H1 (cell line): ENCODE measurements around the gene CROCC2. TPM values are rescaled to one million over a fixed set of nuclear protein-coding genes. Genes with fewer than 3 reads are reported as not detected.

Experiments used
- CTCF ChIA-PET: fragments of 300-600 bp; sonication (Branson Sonifier 250); formaldehyde crosslinking; loops from one replicate; lab custom pipeline; 2021; ENCODE audit not compliant: partially characterized antibody; lab: Charles Lee
- POLR2A ChIA-PET: fragments of 300-600 bp; sonication (Branson Sonifier 250); formaldehyde crosslinking; loops from one replicate; lab custom pipeline; 2021; ENCODE audit warnings: inconsistent platforms; ENCODE audit not compliant: partially characterized antibody; lab: Charles Lee
- DNase-seq, 2 experiments: peaks; one replicate each; pipeline versions ENCODE4 v3.0.0 to v3.0.0-alpha.2; 2010 to 2022; ENCODE audit warnings: low spot score in 2 of 2, low read depth in 1 of 2, mixed read lengths in 1 of 2
- FAIRE-seq: peaks from 2 replicates; lab custom pipeline; 2011; peaks lifted over from hg19 to GRCh38; lab: Jason Lieb, UNC
- H2AFZ ChIP-seq: 2 replicates; pipeline ENCODE4 v1.8.1; 2012; ENCODE audit warnings: low read length, inconsistent platforms
- H2AK5ac ChIP-seq: 2 replicates; pipeline ENCODE4 v1.6.1; 2013; ENCODE audit warnings: low read depth, low read length
- H2BK120ac ChIP-seq: replicated peaks from 2 replicates; pipeline ENCODE3; 2013; ENCODE audit warnings: low read depth, low read length, inconsistent platforms
- H2BK12ac ChIP-seq: 2 replicates; pipeline ENCODE4 v1.6.1; 2013; ENCODE audit warnings: low read depth, low read length
- H2BK15ac ChIP-seq: 2 replicates; pipeline ENCODE4 v1.6.1; 2013; ENCODE audit warnings: low read length
- H2BK20ac ChIP-seq: 2 replicates; pipeline ENCODE4 v1.6.1; 2013; ENCODE audit warnings: low read length
- H2BK5ac ChIP-seq: 2 replicates; pipeline ENCODE4 v1.6.1; 2013; ENCODE audit warnings: low read depth, low read length
- H3K14ac ChIP-seq: 2 replicates; pipeline ENCODE4 v1.6.1; 2013; ENCODE audit warnings: inconsistent platforms; ENCODE audit not compliant: insufficient read length
- H3K18ac ChIP-seq: 2 replicates; pipeline ENCODE4 v1.6.1; 2013; ENCODE audit warnings: low read length; ENCODE audit errors: extremely low read depth
- H3K23ac ChIP-seq: 2 replicates; pipeline ENCODE4 v1.6.1; 2013; ENCODE audit warnings: inconsistent platforms; ENCODE audit not compliant: insufficient read length
- H3K23me2 ChIP-seq: 2 replicates; pipeline ENCODE4 v1.6.1; 2013; ENCODE audit warnings: low read depth, low read length
- H3K27ac ChIP-seq: 2 replicates; pipeline ENCODE4 v1.6.1; 2011; ENCODE audit warnings: low read depth, low read length, inconsistent platforms
- H3K27me3 ChIP-seq, 4 experiments: replicated peaks in 1 of 4; 1 replicate in 1 of 4; 2 replicates in 3 of 4; pipeline versions ENCODE4 v1.6.1 to v1.8.1; 2011 to 2013; ENCODE audit warnings: low read length in 3 of 4, mild to moderate bottlenecking in 3 of 4, inconsistent platforms in 2 of 4, mixed read lengths in 2 of 4, moderate library complexity in 1 of 4; ENCODE audit not compliant: control insufficient read depth in 3 of 4, insufficient read depth in 3 of 4; ENCODE audit errors: extremely low read depth in 1 of 4
- H3K36me3 ChIP-seq, 4 experiments: 2 replicates each; pipeline versions ENCODE4 v1.6.1 to v1.8.1; 2011 to 2013; ENCODE audit warnings: mild to moderate bottlenecking in 4 of 4, low read length in 3 of 4, moderate library complexity in 2 of 4, control low read depth in 1 of 4, inconsistent platforms in 1 of 4; ENCODE audit not compliant: insufficient read depth in 4 of 4, control insufficient read depth in 2 of 4
- H3K4ac ChIP-seq: replicated peaks from 2 replicates; pipeline ENCODE3; 2013; ENCODE audit warnings: low read length, low read depth, mixed read lengths, inconsistent platforms; ENCODE audit not compliant: insufficient read length
- H3K4me1 ChIP-seq, 4 experiments: replicated peaks in 1 of 4; 1 replicate in 1 of 4; 2 replicates in 3 of 4; pipeline versions ENCODE4 v1.6.1 to v1.8.1; 2011 to 2013; ENCODE audit warnings: low read length in 3 of 4, inconsistent platforms in 2 of 4, mixed read lengths in 1 of 4; ENCODE audit not compliant: insufficient read depth in 4 of 4, control insufficient read depth in 3 of 4
- H3K4me2 ChIP-seq, 2 experiments: 2 replicates each; pipeline versions ENCODE4 v1.6.1 to v1.8.1; 2011 to 2013; ENCODE audit warnings: low read depth in 2 of 2, low read length in 2 of 2, control low read depth in 1 of 2, inconsistent platforms in 1 of 2, mild to moderate bottlenecking in 1 of 2; ENCODE audit not compliant: insufficient read depth in 1 of 2
- H3K4me3 ChIP-seq, 4 experiments: fragments of 200-600, 300-600 bp in 1 of 4; sonication (generic), shearing (Covaris generic), sonication (Bioruptor Twin) in 1 of 4; 2 replicates each; pipeline versions ENCODE4 v1.5.1 to v1.8.1; 2011 to 2016; ENCODE audit warnings: low read length in 4 of 4, low read depth in 3 of 4, control low read depth in 2 of 4, inconsistent platforms in 2 of 4, mild to moderate bottlenecking in 2 of 4, mixed read lengths in 1 of 4, moderate library complexity in 1 of 4; ENCODE audit not compliant: insufficient read depth in 2 of 4; ENCODE audit errors: extremely low read depth in 1 of 4
- H3K56ac ChIP-seq: replicated peaks from 2 replicates; pipeline ENCODE3; 2013; ENCODE audit warnings: low read depth, mild to moderate bottlenecking, mixed read lengths, low read length, inconsistent platforms; ENCODE audit not compliant: insufficient read length
- H3K79me1 ChIP-seq: 2 replicates; pipeline ENCODE4 v1.6.1; 2013; ENCODE audit warnings: low read depth, low read length, control low read depth
- H3K79me2 ChIP-seq, 2 experiments: 2 replicates each; pipeline versions ENCODE4 v1.6.1 to v1.8.1; 2012 to 2013; ENCODE audit warnings: low read length in 2 of 2, mild to moderate bottlenecking in 2 of 2, inconsistent platforms in 1 of 2; ENCODE audit not compliant: insufficient read depth in 2 of 2, control insufficient read depth in 1 of 2
- H3K9ac ChIP-seq, 4 experiments: replicated peaks in 1 of 4; 1 replicate in 1 of 4; 2 replicates in 3 of 4; pipeline versions ENCODE4 v1.6.1 to v1.8.1; 2011 to 2013; ENCODE audit warnings: low read depth in 3 of 4, low read length in 3 of 4, control low read depth in 2 of 4, mild to moderate bottlenecking in 2 of 4, moderate library complexity in 2 of 4, inconsistent platforms in 1 of 4; ENCODE audit errors: extremely low read depth in 1 of 4
- H3K9me3 ChIP-seq, 2 experiments: 2 replicates each; pipeline versions ENCODE4 v1.6.1 to v1.8.1; 2012 to 2013; ENCODE audit warnings: mild to moderate bottlenecking in 2 of 2, moderate library complexity in 2 of 2, control low read depth in 1 of 2, inconsistent platforms in 1 of 2, low read depth in 1 of 2, low read length in 1 of 2, mixed read lengths in 1 of 2; ENCODE audit not compliant: insufficient read depth in 2 of 2
- H4K20me1 ChIP-seq, 2 experiments: replicated peaks in 1 of 2; 2 replicates each; pipeline versions ENCODE3 to v1.8.1; 2011 to 2013; ENCODE audit warnings: inconsistent platforms in 2 of 2, low read length in 2 of 2, mild to moderate bottlenecking in 1 of 2; ENCODE audit not compliant: insufficient read depth in 2 of 2, control insufficient read depth in 1 of 2
- H4K5ac ChIP-seq: 2 replicates; pipeline ENCODE4 v1.6.1; 2013; ENCODE audit warnings: low read length, low read depth, mixed read lengths, inconsistent platforms; ENCODE audit not compliant: insufficient read length
- H4K8ac ChIP-seq: 2 replicates; pipeline ENCODE4 v1.8.0; 2013; ENCODE audit warnings: mild to moderate bottlenecking, moderate library complexity, low read length, inconsistent platforms; ENCODE audit not compliant: insufficient read depth; ENCODE audit errors: extremely low read depth
- H4K91ac ChIP-seq: replicated peaks from 2 replicates; pipeline ENCODE3; 2013; ENCODE audit warnings: low read length, mixed read lengths, inconsistent platforms; ENCODE audit not compliant: insufficient read length
- CBX8 ChIP-seq: fragments of 300-800, 300-1000 bp; sonication (generic); IDR thresholded peaks from 2 replicates; pipeline ENCODE4 v1.7.1; 2016; ENCODE audit warnings: low read depth, low read length, borderline replicate concordance
- CHD1 ChIP-seq: IDR thresholded peaks from 2 replicates; pipeline ENCODE4 v1.6.1; 2012; ENCODE audit warnings: low read depth, low read length, improper control_type of control experiment
- HDAC2 ChIP-seq, 2 experiments: fragments of 300-600 bp in 1 of 2; sonication (generic) in 1 of 2; IDR thresholded peaks; 2 replicates each; pipeline ENCODE4 v1.6.1; 2011 to 2012; ENCODE audit warnings: low read depth in 2 of 2, low read length in 2 of 2, mild to moderate bottlenecking in 2 of 2, moderate library complexity in 2 of 2, borderline replicate concordance in 1 of 2, inconsistent platforms in 1 of 2
- JUN ChIP-seq: IDR thresholded peaks from 2 replicates; pipeline ENCODE4 v1.6.1; 2011; ENCODE audit warnings: low read depth, mild to moderate bottlenecking, improper control_type of control experiment, low read length
- JUND ChIP-seq: IDR thresholded peaks from 2 replicates; pipeline ENCODE4 v1.6.1; 2011; ENCODE audit warnings: mild to moderate bottlenecking, improper control_type of control experiment, low read length
- POLR2A ChIP-seq, 2 experiments: IDR thresholded peaks; 1 replicate in 1 of 2; 2 replicates in 1 of 2; pipeline ENCODE4 v1.6.1; 2011; ENCODE audit warnings: low read depth in 2 of 2, low read length in 2 of 2, mild to moderate bottlenecking in 2 of 2; ENCODE audit errors: control extremely low read depth in 1 of 2
- RNF2 ChIP-seq: fragments of 200-900, 300-1000 bp; sonication (generic); IDR thresholded peaks from 2 replicates; pipeline ENCODE4 v1.7.1; 2016; ENCODE audit warnings: borderline replicate concordance, low read depth, mild to moderate bottlenecking, antibody characterized with exemption, low read length; ENCODE audit not compliant: poor library complexity, severe bottlenecking; ENCODE audit errors: missing control alignments
- SP2 ChIP-seq: IDR thresholded peaks from 2 replicates; pipeline ENCODE4 v1.6.1; 2012; ENCODE audit warnings: mild to moderate bottlenecking, low read length, inconsistent platforms
- WGBS, 2 experiments: shearing (Covaris generic) in 1 of 2; methylation state at CpG; one replicate each; pipeline versions ENCODE4 v1.1.6 to v1.1.7; 2013 to 2015; ENCODE audit warnings: low lambda C conversion rate in 2 of 2, mixed read lengths in 2 of 2, inconsistent platforms in 1 of 2, low coverage in 1 of 2, missing lambda C conversion rate in 1 of 2; ENCODE audit not compliant: insufficient replicate concordance in 2 of 2, insufficient coverage in 1 of 2, insufficient read length in 1 of 2; ENCODE audit errors: extremely low coverage in 1 of 2, missing lambda C conversion rate in 1 of 2; 5-methylcytosine and 5-hydroxymethylcytosine counted together
- polyA plus RNA-seq, 7 experiments: library from polyadenylated mRNA; depleted of rRNA in 3 of 7; stranded (reverse) in 5 of 7; unstranded in 2 of 7; fragments of >200 nt in 5 of 7; fragments of 200-250 nt in 2 of 7; gene quantifications; 1 replicate in 5 of 7; 2 replicates in 1 of 7; 4 replicates in 1 of 7; pipeline versions ENCODE4 v1.2.1 to v1.2.3, GENCODE V29; 2011 to 2013; ENCODE audit warnings: missing spikeins in 2 of 7, mixed read lengths in 2 of 7
- total RNA-seq: library from RNA; stranded (reverse); fragmentation: NEBNext Ultra II Directional; extraction: Animal tissue kit (Norgen Biotek cat#: 25700); gene quantifications from 2 replicates; pipeline ENCODE4 v1.2.1, GENCODE V29; 2021
- TF ChIP-seq, protein P1 (sequence below): IDR thresholded peaks from 2 replicates; pipeline ENCODE4 v1.6.1; 2012; ENCODE audit warnings: inconsistent platforms

The CROCC2 gene
- total and polyA plus RNA-seq, 2 of the 8 experiments (the other 6 are each of a cell fraction or from before 2014, with no cell fraction given), result not detected

DNA sequence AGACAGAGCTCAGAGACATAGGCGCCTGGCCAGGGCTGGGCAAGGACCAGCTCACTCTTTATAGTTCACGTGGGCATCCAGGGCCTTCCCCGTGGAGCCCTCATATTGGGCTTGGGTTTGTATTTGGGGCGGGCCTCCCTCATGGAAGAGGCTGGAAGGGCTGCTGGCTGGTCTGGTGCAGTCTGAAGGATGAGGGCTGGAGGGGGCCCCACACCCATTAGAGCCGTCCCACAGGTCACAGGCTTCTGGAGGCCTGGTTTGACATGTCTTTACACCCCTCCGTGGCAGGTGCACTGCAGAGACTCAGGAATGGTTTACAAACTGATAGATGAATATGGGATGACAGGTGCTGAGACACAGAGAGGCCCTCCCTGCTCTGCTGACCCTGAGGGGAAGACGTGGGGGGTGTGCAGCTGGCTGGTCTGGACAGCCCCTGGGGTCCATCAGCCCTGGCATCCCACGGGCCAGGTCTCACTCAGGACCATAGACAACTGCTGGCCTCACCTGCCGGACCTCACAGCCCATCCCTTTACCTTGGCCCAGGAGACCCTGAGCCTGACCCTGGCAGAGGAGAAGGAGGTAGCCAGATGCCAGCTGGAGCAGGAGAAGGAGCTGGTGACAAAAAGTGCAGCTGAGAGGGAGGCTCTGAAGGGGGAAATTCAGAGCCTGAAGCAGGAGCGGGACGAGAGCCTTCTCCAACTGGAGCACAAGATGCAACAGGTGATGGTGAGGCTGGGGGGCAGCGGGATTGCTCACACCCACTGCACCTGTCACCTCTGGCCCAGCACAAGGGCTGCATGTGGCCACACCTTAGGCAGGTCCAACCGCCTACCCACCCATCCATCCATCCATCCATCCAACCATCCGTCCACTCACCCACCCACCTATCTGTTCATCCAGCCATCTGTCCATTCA, 43.9 kb downstream of the CROCC2 start:
- H4K20me1 ChIP-seq, result peaks cover 0 to 8% of the 10 kb centered on the region in 2 experiments
- no peak overlapping the region for H3K9ac ChIP-seq
- ChIA-PET CTCF (no interaction called here), POLR2A (no interaction called here)
- peak overlapping the region; percentile 25 for H3K56ac ChIP-seq
- H3K14ac ChIP-seq, result no peak overlapping the region
- no peak overlapping the region; the same call in 1 of the 2 replicates for H4K8ac ChIP-seq
- H3K23me2 ChIP-seq, result peaks cover 13% of the 10 kb centered on the region; the same call in 1 of the 2 replicates
- H3K79me1 ChIP-seq, result no peaks in the 10 kb centered on the region
- no peak overlapping the region for H3K23ac ChIP-seq
- H2BK15ac ChIP-seq, result no peak overlapping the region
- no peaks in the 10 kb centered on the region for H3K27me3 ChIP-seq
- no peak overlapping the region for H2BK20ac ChIP-seq
- peaks cover 0 to 2% (median 0%) of the 10 kb centered on the region in 4 experiments; a peak in 3 of 7 replicates for H3K4me1 ChIP-seq
- H2BK120ac ChIP-seq, result no peak overlapping the region
- FAIRE-seq (no peak), DNase-seq (peak in 1 of 2 experiments; percentile 23)
- no peak overlapping the region for H3K4ac ChIP-seq
- no peak overlapping the region for H2BK12ac ChIP-seq
- H2AK5ac ChIP-seq, result no peak overlapping the region
- no peak overlapping the region for H3K4me3 ChIP-seq
- H2AFZ ChIP-seq, result no peak overlapping the region
- H4K91ac ChIP-seq, result no peak overlapping the region
- no peaks in the 10 kb centered on the region for H3K79me2 ChIP-seq
- no peak overlapping the region for H3K27ac ChIP-seq
- no peak overlapping the region for H3K4me2 ChIP-seq
- H3K9me3 ChIP-seq, result no peaks in the 10 kb centered on the region; a peak in 1 of 4 replicates
- H3K36me3 ChIP-seq, result no peaks in the 10 kb centered on the region
- H3K18ac ChIP-seq, result no peak overlapping the region
- no peak overlapping the region for H4K5ac ChIP-seq
- 90% methylated on average over 13 of the region's 14 CpGs; no CpG with 5 or more reads in 1 of the 2 experiments for WGBS, 2 experiments
- H2BK5ac ChIP-seq, result no peak overlapping the region
- TF ChIP-seq CBX8 (no peak), JUN (no peak), JUND (no peak), HDAC2 (IDR thresholded peaks at IDR 0.05; ENCODE audit: borderline replicate concordance in 1 of 2, low read depth in 2 of 2, low read length in 2 of 2) (no peak), SP2 (no peak), CHD1 (no peak), RNF2 (no peak), POLR2A (IDR thresholded peaks at IDR 0.05; ENCODE audit: control extremely low read depth in 1 of 2, low read depth in 2 of 2, low read length in 2 of 2) (no peak)
- TF ChIP-seq, protein P1, sequence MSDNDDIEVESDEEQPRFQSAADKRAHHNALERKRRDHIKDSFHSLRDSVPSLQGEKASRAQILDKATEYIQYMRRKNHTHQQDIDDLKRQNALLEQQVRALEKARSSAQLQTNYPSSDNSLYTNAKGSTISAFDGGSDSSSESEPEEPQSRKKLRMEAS, result no peak
